ENCODE measurements around the gene PAX9.

- TF ChIP-seq, protein P1, sequence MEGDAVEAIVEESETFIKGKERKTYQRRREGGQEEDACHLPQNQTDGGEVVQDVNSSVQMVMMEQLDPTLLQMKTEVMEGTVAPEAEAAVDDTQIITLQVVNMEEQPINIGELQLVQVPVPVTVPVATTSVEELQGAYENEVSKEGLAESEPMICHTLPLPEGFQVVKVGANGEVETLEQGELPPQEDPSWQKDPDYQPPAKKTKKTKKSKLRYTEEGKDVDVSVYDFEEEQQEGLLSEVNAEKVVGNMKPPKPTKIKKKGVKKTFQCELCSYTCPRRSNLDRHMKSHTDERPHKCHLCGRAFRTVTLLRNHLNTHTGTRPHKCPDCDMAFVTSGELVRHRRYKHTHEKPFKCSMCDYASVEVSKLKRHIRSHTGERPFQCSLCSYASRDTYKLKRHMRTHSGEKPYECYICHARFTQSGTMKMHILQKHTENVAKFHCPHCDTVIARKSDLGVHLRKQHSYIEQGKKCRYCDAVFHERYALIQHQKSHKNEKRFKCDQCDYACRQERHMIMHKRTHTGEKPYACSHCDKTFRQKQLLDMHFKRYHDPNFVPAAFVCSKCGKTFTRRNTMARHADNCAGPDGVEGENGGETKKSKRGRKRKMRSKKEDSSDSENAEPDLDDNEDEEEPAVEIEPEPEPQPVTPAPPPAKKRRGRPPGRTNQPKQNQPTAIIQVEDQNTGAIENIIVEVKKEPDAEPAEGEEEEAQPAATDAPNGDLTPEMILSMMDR (IDR thresholded peaks at IDR 0.05) = no peak
- TF ChIP-seq EZH2 (IDR thresholded peaks at IDR 0.05; ENCODE audit: borderline replicate concordance, insufficient read depth, low read depth, low read length, poor library complexity, severe bottlenecking) = no peak
Measured at GRCh38 chr14:36657399-36658122, 4.1 kb upstream of the PAX9 start.
